22Rv1 (cell line): ENCODE results near the gene SESTD1.
"Not testable (repeated sequence)": the region's sequence is repeated elsewhere in the genome, so short reads cannot be mapped to it uniquely, and the experiment has no call there.

Experiments
- H3K27ac ChIP-seq: fragments of 450-650 bp; 2 replicates; pipeline ENCODE4 v1.5.1; 2017
- ZFX ChIP-seq: fragments of 450-650 bp; IDR thresholded peaks from 2 replicates; pipeline ENCODE4 v1.6.1; 2017; ENCODE audit warnings: antibody characterized with exemption, borderline replicate concordance
- TF ChIP-seq, protein P1 (sequence below): fragments of 450-650 bp; IDR thresholded peaks from 2 replicates; pipeline ENCODE4 v1.5.1; 2017; ENCODE audit warnings: mild to moderate bottlenecking

SESTD1 gene

DNA sequence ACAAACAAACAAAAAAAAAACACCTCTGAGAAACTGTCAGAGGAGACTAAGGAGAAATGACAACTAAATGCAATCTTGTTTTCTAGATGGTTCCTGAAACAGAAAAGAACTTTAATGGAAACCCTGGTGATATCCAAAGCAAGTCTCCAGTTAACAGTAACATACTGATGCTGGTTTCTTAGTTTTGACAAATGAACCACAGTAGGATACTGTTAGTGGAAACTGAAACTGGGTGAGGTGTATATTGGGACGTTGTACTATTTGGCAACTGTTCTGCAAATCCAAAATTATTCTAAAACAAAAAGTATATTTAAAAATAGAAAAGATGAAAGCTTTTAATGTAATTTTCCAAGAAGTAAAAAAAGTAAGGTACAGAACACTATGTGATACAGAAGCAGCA, 11.4 kb downstream of the SESTD1 start:
- H3K27ac ChIP-seq = no peak overlapping the region
- no peak for TF ChIP-seq ZFX
- TF ChIP-seq, protein P1, sequence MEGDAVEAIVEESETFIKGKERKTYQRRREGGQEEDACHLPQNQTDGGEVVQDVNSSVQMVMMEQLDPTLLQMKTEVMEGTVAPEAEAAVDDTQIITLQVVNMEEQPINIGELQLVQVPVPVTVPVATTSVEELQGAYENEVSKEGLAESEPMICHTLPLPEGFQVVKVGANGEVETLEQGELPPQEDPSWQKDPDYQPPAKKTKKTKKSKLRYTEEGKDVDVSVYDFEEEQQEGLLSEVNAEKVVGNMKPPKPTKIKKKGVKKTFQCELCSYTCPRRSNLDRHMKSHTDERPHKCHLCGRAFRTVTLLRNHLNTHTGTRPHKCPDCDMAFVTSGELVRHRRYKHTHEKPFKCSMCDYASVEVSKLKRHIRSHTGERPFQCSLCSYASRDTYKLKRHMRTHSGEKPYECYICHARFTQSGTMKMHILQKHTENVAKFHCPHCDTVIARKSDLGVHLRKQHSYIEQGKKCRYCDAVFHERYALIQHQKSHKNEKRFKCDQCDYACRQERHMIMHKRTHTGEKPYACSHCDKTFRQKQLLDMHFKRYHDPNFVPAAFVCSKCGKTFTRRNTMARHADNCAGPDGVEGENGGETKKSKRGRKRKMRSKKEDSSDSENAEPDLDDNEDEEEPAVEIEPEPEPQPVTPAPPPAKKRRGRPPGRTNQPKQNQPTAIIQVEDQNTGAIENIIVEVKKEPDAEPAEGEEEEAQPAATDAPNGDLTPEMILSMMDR = no peak

DNA sequence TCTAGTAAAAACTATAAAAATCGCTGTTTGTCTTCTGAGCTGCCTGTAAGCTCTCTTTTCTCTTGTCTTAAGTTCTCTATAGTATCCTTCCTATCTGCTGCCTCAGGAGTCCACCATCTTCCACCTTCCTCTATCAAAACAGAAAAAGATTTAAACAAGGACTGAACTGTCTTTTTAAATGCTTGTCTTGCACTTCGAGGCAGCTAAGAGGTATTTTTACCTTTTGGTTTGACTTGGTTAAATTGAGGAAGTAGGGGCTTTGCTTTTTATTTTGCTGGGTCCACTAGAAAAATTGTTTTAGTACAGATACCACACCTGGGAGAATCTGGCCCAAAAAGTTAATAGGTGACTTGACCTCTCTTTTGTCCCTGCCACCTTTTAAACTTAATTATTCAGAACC, 12.2 kb downstream of the SESTD1 start:
- TF ChIP-seq, protein P1 = no peak
- TF ChIP-seq ZFX = no peak
- no peak overlapping the region for H3K27ac ChIP-seq

DNA sequence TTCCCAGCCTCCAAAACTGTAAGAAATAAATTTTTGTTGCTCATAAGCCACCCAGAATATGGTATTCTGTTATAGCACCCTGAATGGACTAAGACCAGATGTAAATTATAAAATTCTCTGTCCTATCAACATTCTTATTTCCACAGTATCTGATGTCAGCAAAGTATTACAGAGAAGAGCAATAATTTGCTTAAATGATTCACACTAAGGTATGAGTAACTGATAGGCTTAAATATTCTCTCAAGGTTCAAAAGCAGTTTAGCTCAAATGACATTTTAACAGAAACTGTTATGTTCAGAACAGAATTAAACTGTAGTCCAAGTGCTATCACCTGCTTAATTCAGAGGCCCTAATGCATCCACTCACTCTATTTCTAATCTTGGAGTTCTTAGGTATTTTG, 12.8 kb downstream of the SESTD1 start:
- no peak for TF ChIP-seq ZFX
- H3K27ac ChIP-seq = no peak overlapping the region

DNA sequence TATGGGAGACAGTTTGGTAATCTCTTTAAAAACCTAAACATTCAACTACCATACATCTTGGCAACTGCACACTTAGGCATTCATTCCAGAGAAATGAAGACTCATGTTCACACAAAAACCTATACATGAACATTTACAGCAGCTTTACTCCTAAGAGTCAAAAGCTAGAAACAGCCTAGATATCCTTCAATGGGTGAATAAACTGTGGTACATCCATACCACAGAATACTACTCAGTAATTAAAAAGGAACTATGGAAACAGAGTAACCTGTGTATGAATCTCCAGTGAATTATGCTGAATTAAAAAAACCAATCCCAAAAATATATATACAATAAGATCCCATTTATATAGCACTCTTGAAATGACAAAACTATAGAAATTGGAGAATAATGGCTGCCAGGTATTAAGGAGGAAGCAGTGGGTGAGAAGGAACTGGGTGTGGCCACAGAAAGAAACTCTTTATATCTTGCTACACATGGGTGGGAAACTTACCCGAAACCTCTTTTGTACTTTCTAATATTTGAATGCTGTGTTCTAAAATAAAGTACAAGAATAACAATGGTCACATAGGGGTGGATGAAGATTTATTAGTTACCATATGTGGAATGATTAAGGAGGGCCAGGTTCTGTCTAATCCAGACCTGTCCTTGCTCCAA, 13.7 kb downstream of the SESTD1 start:
- TF ChIP-seq, protein P1 = no peak
- TF ChIP-seq ZFX = no peak

DNA sequence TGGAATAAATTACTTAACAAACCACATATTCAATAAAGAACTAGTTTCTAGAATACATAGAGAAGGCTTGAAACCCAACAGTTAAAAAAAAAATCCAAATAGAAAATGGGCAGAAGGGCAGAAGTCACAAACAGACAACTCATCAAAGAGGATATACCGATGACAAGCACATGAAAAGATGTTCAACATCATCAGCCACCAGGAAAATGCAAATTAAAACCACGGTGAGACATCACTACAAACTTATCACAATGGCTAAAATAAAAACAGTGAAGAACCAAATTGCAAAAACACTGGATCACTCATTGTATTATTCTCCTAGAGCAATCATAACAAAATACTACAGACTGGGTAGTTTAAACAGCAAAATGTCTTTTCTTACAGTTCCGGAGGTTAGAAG, 14.5 kb downstream of the SESTD1 start:
- TF ChIP-seq, protein P1 = no peak
- TF ChIP-seq ZFX = no peak

More for the DNA sequence above, 13.7 kb downstream of the SESTD1 start:
- H3K27ac ChIP-seq = no peak overlapping the region

DNA sequence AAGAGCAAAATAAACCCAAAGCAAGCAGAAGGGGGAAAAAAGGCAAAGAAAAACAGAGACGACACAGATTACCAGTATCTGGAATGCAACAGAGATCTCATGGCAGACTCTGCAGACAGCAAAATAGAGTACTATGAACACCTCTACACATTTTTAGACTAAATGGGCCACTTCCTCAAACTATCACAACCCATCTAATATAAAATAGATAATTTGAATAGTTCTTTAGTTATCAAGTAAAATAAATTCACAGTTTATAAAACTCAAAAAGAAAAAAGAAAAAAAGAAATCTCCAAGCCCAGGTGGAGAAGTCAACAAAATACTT, 16.6 kb downstream of the SESTD1 start:
- no peak overlapping the region for H3K27ac ChIP-seq
- no peak for TF ChIP-seq ZFX
- TF ChIP-seq, protein P1 = no peak

More for the DNA sequence above, 14.5 kb downstream of the SESTD1 start:
- no peak overlapping the region for H3K27ac ChIP-seq

DNA sequence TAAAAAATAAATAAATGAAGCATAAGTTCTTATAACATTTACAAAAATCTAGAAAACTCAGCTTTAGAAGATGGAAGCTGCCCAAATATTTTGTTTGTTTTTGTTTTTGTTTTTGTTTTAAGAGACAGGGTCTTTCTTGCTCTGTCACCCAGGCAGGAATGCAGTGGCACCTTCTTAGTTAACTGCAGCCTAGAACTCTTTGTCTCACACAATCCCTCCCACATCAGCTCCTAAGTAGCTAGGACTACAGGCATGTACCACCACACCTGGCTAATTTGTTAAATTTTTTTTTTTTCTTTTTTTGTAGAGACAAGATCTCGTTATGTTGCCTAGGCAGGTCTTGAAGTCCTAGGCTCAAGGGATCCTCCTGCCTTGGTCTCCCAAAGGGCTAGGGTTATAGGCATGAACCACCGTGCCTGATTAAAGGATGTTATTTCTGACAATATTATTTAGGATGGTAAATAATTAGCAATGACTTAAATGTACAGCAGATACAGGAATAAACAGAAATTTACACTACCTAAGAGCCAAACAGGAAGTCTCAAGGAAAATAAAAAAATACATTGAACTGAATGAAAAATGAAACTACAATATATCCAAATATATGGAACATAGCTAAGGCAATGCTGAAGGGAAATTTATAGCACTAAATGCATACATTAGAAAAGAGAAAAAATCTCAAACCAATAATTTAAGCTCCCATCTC, 17.2 kb downstream of the SESTD1 start:
- H3K27ac ChIP-seq = no peak overlapping the region
- TF ChIP-seq, protein P1 = no peak
- no peak for TF ChIP-seq ZFX

DNA sequence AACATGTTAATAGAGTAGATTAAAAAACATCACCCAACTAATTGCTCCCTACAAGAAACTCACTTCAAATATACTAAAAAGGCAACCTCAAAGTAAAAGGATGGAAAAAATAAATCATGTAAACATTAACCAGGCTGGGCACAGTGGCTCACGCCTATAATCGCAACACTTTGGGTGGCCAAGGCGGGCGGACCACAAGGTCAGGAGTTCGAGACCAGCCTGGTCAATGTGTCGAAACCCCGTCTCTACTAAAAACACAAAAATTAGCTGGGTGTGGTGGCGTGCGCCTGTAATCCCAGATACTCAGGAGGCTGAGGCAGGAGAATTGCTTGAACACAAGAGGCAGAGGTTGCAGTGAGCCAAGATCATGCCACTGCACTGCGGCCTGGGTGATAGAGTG, 18.8 kb downstream of the SESTD1 start:
- H3K27ac ChIP-seq = not testable (repeated sequence)
